Endometrium (tissue), 2 donors: ENCODE results near the gene SYK.

Experiments used
- FAIRE-seq: peaks from 2 replicates; lab custom pipeline; 2012; peaks lifted over from hg19 to GRCh38; lab: Jason Lieb, UNC
- donor health status: control.
- donor health status: control.

The SYK gene

DNA sequence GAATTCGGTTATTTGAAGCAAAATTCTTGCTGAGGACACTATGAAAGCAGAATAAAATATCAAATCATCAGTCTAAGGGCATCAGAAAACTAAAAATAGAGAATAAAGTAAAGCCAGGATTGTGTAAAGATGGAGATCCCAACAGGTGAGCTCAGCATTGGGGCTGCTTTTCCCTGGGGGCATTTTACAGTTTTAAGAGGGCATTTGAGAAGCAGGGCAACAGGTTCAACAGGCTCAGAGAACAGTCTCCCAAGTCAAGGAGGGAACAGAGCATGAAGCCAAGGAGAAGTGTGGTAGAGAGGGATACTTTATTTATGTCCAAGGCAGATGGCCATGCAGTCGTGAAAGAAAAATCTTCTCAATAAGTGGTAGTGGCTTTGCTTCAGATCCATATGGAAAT, 145.4 kb downstream of the SYK start:
- FAIRE-seq = no peak
